HG03354 (cell line): Measurements from ENCODE around the gene MAN1A1.
"Not testable (repeated sequence)": the region's sequence is repeated elsewhere in the genome, so short reads cannot be mapped to it uniquely, and the experiment has no call there.

Experiments used
- ATAC-seq: cut with Tn5 transposase; IDR thresholded peaks from one replicate; pipeline ENCODE4 v1.9.1; 2021; ENCODE audit warnings: mild to moderate bottlenecking; ENCODE audit not compliant: unreplicated experiment, poor library complexity, severe bottlenecking

Gene MAN1A1

DNA sequence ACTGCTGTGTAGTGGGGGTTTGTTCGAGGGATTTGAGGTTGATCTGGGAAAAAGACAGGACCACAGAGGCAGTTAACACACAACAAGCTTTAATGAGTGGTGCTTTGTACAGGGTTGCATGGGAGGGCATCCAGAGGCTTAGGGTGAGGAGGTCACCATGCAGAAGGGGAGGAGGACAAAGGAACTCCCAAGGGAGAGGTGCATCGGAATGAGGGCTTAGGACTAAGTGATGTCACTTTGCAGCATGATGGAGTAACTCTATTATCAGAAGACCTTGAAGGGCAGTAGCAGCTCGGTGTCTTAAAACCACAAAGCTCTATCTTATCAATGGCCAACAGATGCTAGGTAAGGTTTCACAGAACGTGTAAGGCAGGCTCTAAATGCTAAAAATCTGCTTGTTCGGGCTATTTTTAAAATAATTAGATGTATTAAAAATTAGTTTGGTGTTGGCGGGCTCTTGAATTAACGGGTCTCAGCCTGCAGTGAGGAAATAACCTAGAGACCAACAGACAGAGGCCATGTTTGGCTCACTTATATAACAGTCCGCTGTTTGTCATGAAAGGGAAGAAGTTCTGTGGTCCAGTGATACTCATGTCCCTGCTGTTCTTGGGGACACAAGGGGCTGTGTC is 37.9 kb downstream of the MAN1A1 start:
- no peak for ATAC-seq

DNA sequence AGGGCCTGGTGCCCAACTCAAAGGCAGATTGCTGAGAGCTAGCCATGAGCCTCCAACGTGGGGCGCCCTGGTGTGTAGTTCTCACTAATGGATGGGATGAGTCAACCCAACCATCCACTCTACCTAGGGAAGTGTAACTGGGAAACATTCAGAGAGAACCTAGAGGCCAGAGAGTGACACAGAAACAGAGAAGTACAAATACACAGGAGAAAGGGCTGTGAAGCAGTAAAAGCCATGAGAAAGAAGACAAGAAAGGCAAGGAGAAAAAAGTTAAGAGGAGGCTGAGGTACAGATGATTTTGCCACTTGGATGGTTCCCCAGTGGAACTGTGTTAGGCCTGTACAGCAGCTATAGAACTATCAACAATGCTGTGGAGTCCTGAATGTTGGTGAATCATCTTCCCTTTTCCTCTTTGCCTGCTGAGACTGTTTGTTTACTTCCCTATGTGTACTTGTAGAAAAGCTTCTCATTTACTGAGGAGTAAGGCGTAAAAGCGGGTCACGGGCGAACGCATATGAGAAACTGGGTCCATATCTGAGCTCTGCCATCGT is 39.0 kb downstream of the MAN1A1 start:
- ATAC-seq, result no peak

DNA sequence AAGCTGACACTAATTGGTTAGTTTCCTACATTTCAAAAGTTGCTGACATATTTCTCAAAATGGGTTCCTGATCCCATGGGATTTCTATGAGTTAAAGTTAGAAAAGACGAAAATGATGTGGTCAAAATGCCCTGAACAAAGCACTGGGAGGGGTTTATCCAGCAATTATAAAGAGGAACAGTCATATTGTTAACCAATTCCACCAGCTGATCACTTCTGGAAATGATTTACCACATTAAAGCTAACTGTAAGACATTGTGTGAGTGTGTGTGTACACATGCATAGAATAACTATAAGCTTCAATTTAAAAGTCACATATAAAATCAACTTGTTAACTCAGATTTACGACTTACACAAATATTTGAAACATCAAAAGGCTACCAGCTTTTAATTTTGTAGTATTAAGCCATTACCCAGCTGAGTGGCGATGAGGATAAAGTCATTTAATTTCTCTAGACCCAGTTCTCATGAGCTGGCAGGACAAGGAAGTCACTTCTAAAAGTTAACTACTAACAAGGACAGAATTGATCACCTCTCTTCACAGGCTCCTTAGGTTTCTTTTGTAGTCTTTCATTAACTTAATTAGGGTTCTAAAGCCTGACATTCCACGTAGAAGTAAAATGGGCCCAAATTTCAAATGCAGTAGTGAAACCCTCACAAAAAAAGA is 40.4 kb downstream of the MAN1A1 start:
- ATAC-seq, result peak; percentile 57

DNA sequence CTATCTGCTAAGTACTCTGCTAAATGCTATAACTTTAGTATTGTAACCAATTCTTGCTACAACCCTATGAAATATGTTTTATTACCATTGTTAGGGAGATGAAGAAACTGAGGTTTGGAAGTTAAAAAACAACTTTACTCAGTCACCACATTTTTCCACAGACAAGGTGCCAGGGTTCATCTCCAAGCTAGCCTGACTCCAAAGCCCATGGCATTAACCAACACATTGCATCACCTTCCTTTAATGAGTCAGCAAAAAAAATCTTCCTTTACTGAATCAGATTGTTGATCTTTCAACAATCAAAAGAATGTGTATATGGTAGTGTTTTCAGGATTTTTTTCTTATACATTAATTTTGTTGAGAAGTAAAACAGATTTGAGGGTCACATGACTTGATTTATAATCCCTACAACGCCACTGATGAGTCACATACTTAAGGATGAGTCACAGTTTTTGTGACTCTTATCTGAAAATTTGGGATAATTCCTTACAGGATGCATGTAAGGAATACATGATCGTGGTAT is 41.5 kb downstream of the MAN1A1 start:
- no peak for ATAC-seq

DNA sequence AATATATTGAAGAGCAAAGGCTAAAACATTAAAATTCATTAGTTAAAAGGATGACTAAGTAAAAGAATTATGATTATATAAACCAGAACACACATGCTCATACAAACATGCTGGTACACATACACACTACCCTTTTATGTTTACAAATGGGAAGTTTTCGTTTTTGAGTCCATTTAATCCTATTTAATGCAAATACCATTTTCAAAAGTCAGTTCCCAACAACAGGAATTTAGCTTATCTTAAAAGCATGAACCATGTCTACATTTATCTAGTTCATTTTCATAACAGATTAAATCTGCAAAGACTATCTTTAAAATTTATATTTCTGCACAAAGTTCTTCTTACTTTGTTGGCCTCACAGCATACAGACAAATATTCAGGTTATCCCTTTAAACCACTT is 42.5 kb downstream of the MAN1A1 start:
- no peak for ATAC-seq

DNA sequence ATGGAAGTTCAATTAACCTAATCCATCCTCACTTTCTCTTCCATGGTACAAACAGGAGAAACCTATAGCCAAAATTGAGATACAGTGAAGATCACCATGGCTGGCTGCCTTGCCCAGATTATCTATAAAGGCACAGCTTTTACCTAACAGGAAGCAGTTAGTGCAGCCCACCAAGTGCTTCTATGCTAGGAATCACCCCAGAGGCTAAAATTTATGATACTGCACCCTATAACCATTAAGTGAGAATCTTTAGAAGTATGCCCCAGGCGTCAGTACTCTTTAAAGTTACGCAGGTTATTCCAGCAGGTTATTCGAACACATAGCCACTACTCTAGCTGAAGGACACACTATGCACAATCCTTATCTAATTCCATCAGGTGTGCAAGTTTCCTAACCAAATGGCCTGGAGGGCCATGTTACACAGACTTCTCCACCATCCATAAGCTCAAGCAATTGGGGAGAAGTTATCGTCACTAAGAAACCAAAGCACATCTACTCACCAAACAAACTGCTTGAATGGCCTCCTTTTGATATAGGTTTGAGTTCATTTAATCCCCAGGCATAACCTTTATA is 43.1 kb downstream of the MAN1A1 start:
- ATAC-seq, result no peak

DNA sequence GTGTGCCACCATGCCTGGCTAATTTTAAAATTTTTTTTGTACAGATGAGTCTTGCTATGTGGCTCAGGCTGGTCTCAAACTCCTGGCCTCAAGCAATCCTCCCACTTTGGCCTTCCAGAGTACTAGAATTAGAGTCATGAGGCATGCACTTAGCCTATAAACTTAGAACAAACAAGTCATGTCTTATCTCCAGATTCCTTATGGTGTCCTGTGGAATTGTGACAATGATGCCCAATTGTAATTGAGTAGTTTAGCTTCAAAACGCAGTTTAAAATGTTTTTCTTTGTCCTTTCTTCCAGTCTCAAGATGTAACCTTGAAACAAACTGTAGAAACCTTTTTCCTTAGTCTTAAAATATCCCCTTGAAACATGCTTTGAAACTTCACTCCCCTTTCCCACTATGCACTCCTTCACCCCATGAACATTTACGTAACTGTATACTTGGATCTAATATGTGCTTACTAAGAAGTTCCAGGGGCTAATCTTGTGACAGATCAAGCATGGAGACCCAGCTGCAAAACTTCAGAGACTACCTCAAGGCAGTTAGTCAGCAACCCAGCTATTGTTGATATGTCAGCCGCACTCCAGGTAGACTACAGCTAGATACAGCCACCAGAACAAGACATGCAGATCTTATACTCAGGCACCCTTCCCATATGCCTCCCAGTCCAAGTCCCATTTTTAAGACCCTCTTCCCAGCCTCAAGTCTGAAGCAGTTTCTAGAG is 46.2 kb downstream of the MAN1A1 start:
- ATAC-seq, result no peak

DNA sequence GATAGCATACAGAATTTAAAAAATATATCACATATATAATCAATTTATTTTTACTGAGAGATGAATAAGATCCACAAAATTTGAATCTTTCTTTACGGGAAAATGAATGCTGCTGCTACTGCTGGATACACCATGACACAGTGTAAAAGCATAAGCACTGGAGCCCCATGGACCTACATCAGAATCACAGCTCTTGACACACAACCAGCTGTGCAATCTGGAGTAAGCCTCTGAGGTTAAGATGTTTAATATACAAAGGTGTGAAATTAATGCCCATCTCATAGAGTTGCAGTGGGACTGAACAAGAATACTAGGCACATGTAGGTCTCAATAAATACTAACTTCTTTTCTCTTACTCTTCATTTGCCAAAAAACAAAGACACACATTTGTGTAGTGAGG is 48.1 kb downstream of the MAN1A1 start:
- no peak for ATAC-seq

DNA sequence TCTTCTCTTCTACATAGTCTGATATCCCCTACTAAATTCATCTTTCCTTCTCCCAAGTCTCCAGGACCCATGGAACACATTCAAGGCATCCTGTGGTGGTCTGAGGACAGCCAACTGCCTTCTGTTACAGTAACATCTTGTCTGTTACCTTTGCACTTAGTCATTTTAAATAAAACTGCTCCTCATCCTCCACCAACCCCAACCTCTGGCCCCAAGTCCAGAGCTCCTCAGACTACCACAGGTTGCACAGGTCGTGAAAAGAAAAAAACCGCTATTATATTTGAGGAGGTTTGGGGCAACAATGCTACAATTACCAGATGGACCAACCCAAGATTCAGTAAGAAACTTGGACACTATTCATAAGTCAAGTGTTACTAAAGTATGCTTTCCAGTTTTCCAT is 49.9 kb downstream of the MAN1A1 start:
- no peak for ATAC-seq

DNA sequence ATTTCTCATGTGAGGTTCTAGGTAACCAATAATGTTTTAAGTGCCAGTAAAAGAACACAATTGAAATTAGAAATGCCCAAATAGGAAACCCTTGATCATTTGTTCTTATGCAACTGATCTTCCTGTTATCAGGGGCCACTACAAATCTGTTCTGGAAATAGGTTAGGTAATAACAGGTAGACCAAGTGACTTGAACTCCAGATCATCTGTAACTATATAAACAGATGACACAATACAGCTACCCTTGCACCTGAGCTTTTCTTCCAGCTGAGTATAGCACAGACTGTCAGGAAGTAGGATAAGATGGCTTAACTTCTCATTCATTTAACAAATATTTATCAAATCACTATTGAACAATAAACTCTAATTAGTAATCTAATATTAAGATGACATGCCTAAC is 52.5 kb downstream of the MAN1A1 start:
- ATAC-seq, result no peak

DNA sequence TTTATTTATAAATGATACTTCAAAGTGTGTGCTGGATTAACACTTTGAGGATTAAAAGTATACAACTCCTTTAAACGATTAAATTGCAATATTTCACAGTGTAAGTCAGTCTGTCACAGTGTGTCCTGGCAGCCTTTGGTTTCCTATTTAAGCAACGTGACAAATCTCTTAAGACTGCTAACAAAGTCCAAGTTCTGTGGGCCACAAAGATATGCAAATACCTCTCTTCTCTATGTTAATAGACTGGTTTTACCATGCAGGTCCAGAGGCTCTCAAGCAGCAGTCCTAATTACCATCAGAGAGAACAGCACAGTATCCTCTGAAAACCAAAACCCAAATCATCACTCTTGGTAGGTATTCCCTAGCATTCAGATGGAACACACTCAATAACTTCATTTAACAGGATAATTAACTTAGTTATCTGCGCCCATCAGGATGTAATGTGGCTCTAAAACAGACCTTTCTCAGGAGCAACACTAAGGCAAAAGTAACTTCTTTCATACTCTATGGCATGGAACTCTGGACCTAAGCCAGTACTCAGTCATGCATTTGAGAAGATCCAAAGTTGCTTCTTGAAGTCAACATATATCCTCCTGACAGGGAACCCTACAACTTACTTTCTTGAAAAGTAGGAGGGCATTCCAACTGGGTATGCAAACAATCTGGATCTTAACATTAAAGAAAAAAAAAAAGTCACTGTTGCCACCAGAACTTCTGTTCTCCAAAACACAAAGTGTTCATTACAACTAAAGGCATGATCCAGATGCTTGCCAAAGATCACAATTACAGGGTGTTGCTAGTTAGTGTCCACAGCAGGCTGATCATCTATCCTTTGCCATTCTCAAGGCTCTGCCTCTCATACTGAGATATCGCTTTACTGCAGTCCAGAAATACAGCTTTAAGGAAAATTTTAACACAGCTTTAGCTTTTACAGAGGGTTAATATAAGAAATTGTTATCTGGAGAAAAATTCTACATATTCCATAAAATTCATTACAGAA is 53.2 kb downstream of the MAN1A1 start:
- no peak for ATAC-seq

DNA sequence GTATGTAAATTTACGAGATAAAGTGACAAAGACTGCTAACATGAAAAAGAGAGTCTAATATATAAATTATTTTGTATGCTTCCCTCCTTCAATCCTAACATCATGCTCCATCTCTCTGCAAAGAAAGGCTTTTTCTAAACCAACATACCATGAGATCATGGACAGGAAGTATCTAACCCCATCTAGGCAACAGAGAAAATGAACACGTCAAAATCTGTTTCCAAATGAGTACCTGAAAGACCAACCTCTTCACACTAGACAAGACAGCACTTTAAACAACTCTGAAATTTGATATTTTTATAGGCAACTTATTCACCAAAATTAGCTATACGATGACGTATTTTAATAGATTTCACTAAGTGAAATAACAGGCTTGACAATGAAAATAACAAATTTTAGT is 54.6 kb downstream of the MAN1A1 start:
- ATAC-seq, result peak; percentile 79

DNA sequence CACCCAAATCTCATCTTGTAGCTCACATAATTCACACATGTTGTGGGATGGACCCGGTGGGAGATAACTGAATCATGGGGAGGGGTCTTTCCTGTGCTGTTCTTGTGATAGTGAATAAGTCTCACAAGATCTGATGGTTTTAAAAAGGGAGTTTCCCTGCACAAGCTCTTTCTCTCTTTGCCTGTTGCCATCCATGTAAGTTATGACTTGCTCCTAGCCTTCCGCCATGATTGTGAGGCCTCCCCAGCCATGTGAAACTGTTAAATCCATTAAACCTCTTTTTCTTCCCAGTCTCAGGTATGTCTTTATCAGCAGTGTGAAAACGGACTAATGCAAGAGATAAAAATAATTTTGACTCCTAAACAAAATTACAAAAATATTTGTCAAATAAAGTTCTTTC is 58.5 kb downstream of the MAN1A1 start:
- ATAC-seq, result not testable (repeated sequence)

DNA sequence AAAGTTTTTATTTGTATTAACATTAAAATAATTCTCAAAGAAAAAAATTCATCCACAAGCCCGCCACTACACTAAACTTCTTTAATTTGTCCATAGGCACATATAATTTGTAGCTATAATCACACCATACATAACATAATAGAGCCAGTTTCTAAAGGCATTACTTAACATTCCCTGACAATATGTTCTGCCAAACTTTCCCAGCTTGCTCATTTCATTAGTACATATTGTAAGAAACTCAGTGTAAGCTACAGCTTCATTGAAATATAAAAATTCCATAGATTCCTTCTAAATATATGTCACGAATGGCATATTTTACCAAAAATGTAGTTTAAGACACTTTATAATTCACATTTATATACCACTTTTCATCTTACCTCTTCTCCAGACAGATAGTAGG is 59.3 kb downstream of the MAN1A1 start:
- ATAC-seq, result no peak

DNA sequence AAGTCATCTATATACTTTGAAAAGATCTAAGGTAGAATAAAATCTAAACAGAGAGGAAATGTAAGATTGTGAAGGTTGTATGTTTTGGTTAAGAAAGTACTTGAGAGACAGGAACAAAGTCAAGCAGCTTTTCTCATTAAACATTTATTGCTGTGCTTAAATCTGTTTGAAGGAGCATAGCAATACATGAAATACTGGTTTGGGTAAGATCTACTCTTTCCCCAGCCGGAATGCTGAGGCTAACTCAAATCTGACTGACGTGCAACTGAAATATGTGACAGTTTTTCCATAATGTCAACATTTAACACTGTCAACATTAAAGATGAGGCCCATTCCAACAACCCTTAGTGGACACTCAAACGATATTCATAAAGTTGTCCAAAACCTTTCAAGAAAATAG is 59.9 kb downstream of the MAN1A1 start:
- ATAC-seq, result no peak

DNA sequence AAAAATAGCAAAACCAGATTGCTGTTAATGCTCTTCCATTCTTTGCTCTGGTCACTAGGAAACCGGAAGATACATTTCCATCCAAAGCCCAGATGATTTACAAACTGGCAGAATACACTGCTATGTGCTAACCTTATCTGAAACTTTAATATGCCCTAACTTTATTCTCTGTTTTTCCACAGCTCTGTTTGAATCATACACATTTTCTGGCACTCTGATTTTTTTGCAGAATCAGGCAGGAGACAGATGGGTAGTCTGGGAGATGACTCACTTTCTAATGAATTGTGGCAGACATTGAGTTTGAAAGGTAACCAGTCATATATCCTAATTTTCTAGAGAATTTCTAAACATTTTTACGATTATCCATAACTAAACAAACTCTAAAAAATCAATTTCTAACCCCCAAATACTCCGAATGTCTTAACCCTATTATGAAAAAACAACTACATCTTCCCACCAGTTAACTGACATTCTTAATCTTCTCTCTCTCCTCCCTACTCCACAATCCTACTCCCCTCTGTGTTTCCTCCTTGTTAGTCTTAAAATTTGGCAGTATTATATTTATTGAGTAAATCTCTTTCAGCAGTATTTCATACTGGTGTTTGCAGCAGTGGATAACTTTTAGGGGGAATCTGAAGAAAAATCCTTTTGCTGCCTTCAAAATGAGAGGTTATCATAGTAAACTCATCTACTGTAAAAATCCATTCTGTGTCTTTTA is 63.5 kb downstream of the MAN1A1 start:
- ATAC-seq, result no peak

DNA sequence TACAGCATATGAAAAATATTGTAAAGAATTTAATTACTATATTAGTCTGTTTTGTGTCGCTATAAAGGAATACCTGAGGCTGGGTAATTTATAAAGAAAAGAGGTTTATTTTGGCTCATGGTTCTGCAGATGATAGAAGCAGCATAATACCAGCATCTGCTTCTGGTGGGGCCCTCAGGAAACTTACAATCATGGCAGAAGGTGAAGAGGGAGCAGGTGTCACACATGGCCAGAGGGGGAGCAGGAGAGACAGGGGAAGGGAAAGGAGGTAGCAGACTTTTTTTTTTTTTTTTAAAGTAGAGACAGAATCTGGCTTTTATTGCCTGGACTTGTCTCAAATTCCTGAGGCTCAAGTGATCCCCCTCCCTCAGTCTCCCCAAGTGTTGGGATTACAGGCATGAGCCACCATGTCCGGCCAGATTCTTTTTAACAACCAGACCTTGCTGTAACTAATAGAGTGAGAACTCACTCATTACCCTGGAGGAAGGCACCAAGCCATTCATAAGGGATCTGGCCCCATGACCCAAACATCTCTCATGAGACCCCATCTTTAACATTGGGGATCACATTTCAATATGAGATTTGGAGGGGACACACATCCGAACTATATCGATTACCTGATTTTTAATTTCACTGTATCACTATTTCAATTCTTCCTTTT is 64.6 kb downstream of the MAN1A1 start:
- no peak for ATAC-seq

DNA sequence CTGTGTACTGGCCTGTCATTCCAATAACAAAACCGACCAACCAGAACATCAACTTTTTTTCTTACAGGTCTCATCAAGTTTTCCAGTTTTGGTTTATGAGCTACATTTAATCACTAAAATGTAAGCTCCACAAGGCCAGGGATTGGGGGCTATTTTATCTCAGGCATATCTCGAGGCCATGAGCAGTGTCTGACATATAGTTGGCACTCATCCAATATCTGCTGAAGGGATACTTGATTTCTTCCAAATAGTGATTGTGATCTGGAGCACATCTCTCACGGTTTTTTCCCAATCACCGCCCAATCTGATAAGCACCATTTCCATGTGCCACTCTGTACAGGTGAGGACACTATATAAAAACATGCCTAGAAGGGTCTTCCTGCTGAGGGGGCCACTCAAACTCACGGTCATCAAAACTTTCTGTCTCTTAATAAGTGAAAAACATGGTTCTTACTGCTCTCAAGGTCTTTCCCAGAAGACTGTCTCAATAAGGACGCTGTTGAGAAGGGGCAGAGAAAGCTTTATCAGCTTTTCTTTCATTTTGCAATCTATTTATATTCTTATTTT is 65.5 kb downstream of the MAN1A1 start:
- no peak for ATAC-seq
